ENCODE results near the gene KRT80. TPM values are rescaled to one million over a fixed set of nuclear protein-coding genes. Genes with fewer than 3 reads are reported as not detected.
A peak's percentile ranks its signal among the peaks of the same experiment; 100 is the strongest.

KRT80 gene
- total RNA-seq, 1 experiment from 2014 or later, result 51.5 TPM

DNA sequence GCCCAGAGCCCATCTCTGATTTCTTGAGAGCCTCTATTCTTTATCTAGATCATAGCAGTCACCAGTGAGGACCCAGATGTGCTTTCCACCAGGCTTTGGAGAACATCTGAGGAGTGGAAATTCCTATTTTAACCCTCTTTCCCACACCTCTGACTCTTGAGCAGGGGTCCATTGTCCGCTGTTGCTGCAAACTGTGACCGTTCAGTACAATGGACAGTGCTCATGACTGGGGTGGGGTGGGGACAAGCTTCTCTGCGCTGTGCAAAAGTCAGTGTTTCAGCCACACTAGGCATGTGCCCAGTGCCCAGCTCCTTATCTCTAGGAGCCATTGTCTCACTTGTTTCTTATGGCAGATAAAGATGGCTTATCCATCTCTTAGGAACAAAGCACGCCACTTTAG is 24.3 kb upstream of the KRT80 start:
- TF ChIP-seq, protein P1, sequence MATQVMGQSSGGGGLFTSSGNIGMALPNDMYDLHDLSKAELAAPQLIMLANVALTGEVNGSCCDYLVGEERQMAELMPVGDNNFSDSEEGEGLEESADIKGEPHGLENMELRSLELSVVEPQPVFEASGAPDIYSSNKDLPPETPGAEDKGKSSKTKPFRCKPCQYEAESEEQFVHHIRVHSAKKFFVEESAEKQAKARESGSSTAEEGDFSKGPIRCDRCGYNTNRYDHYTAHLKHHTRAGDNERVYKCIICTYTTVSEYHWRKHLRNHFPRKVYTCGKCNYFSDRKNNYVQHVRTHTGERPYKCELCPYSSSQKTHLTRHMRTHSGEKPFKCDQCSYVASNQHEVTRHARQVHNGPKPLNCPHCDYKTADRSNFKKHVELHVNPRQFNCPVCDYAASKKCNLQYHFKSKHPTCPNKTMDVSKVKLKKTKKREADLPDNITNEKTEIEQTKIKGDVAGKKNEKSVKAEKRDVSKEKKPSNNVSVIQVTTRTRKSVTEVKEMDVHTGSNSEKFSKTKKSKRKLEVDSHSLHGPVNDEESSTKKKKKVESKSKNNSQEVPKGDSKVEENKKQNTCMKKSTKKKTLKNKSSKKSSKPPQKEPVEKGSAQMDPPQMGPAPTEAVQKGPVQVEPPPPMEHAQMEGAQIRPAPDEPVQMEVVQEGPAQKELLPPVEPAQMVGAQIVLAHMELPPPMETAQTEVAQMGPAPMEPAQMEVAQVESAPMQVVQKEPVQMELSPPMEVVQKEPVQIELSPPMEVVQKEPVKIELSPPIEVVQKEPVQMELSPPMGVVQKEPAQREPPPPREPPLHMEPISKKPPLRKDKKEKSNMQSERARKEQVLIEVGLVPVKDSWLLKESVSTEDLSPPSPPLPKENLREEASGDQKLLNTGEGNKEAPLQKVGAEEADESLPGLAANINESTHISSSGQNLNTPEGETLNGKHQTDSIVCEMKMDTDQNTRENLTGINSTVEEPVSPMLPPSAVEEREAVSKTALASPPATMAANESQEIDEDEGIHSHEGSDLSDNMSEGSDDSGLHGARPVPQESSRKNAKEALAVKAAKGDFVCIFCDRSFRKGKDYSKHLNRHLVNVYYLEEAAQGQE (IDR thresholded peaks at IDR 0.05; ENCODE audit: insufficient read depth in 1 of 2, low read depth in 2 of 2, low read length in 1 of 2), result peak; percentile 93
- TF ChIP-seq POLR2AphosphoS5 (IDR thresholded peaks at IDR 0.05; ENCODE audit: low read depth, low read length), result no peak
- ChIA-PET CTCF (interaction anchor here (0.6 to 1.3 kb wide), 3 partner anchors 63 to 701 kb away, joined by 3 to 16 read pairs (median 4); no protein-coding TSS in a partner anchor), POLR2A (no interaction called here)
- intact Hi-C loops (cut with micrococcal nuclease; ENCODE audit: unreplicated experiment) (no loop called here), in situ Hi-C loops (cut with HindIII; ENCODE audit: low pct_unique_long_range_greater_than_20kb, low sequenced_read_pairs) (no loop called here)
- peak overlapping the region; percentile 91 for H3K27ac ChIP-seq (ENCODE audit: low read length)
- H3K27me3 ChIP-seq (ENCODE audit: control insufficient read depth, insufficient read depth, low read length), result no peaks in the 10 kb centered on the region
- H3K9me3 ChIP-seq (ENCODE audit: control insufficient read depth, insufficient read depth, low read depth, low read length), result no peaks in the 10 kb centered on the region
- H3K4me3 ChIP-seq (ENCODE audit: low read depth in 2 of 2, low read length in 2 of 2), result no peak overlapping the region
- ATAC-seq (no peak), DNase-seq (ENCODE audit: low read depth, low spot score) (no peak)
- no peaks in the 10 kb centered on the region for H3K36me3 ChIP-seq (ENCODE audit: control insufficient read depth, insufficient read depth, low read length)
- BruUV-seq (replicated peaks), result no TSS peak
- H3K4me1 ChIP-seq (ENCODE audit: control insufficient read depth, insufficient read depth, low read length), result peaks cover 43% of the 10 kb centered on the region

DNA sequence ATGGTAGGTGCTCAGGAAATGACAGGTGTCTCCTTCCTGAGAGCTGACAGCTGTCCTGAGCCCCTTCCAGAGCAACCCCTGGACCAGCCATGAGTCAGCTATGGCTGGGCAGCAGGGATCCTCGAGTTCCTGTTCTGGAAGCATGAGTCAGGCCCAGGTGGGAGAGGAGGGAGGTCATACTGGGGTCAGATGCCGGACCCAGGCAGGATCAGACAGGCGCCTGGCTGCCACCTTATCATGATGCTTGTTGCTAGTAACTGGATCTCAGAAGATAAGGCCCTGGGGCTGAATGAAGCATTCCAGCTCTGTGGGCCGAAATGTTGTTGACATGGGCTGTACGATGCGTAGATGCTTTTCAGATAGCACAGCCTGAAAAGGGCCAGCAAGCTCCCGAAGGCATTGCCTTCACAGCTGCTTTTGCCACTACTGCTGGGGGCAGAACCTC is 23.8 kb upstream of the KRT80 start:
- Histone ChIP-seq H3K27ac (ENCODE audit: low read length) (peak overlapping the region; percentile 91), H3K4me1 (ENCODE audit: control insufficient read depth, insufficient read depth, low read length) (peaks cover 43% of the 10 kb centered on the region), H3K4me3 (ENCODE audit: low read depth in 2 of 2, low read length in 2 of 2) (no peak overlapping the region), H3K27me3 (ENCODE audit: control insufficient read depth, insufficient read depth, low read length) (no peaks in the 10 kb centered on the region), H3K9me3 (ENCODE audit: control insufficient read depth, insufficient read depth, low read depth, low read length) (no peaks in the 10 kb centered on the region), H3K36me3 (ENCODE audit: control insufficient read depth, insufficient read depth, low read length) (no peaks in the 10 kb centered on the region)
- intact Hi-C loops (cut with micrococcal nuclease; ENCODE audit: unreplicated experiment), result no loop called here
- BruUV-seq (replicated peaks), result no TSS peak
- POLR2A ChIA-PET, result interaction anchor here (0.6 kb wide), 1 partner anchor 109 kb away, joined by 3 read pairs; no protein-coding TSS in a partner anchor
- ATAC-seq (peak; percentile 79), DNase-seq (ENCODE audit: low read depth, low spot score) (peak; percentile 60)
- peak; percentile 37; the same call in 1 of the 2 replicates for TF ChIP-seq TCF7L2 (IDR thresholded peaks at IDR 0.05; ENCODE audit: low read depth, low read length)
- 0 out of 2 replicates have a peak, but pooled peaks have one; percentile 56 for TF ChIP-seq SIN3A (IDR thresholded peaks at IDR 0.05; ENCODE audit: borderline replicate concordance, insufficient read depth, low read depth, low read length)
- peak; percentile 56; the same call in 1 of the 2 replicates for TF ChIP-seq POLR2AphosphoS5 (IDR thresholded peaks at IDR 0.05; ENCODE audit: low read depth, low read length)
- TF ChIP-seq, protein P2, sequence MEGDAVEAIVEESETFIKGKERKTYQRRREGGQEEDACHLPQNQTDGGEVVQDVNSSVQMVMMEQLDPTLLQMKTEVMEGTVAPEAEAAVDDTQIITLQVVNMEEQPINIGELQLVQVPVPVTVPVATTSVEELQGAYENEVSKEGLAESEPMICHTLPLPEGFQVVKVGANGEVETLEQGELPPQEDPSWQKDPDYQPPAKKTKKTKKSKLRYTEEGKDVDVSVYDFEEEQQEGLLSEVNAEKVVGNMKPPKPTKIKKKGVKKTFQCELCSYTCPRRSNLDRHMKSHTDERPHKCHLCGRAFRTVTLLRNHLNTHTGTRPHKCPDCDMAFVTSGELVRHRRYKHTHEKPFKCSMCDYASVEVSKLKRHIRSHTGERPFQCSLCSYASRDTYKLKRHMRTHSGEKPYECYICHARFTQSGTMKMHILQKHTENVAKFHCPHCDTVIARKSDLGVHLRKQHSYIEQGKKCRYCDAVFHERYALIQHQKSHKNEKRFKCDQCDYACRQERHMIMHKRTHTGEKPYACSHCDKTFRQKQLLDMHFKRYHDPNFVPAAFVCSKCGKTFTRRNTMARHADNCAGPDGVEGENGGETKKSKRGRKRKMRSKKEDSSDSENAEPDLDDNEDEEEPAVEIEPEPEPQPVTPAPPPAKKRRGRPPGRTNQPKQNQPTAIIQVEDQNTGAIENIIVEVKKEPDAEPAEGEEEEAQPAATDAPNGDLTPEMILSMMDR (IDR thresholded peaks at IDR 0.05), result no peak
- TF ChIP-seq, protein P1 (IDR thresholded peaks at IDR 0.05; ENCODE audit: insufficient read depth in 1 of 2, low read depth in 2 of 2, low read length in 1 of 2), result peak in 1 of 2 experiments; percentile 12; a peak in 1 of 4 replicates
- in situ Hi-C loops (cut with HindIII; ENCODE audit: low pct_unique_long_range_greater_than_20kb, low sequenced_read_pairs), result no loop called here
- CTCF ChIA-PET, result interaction anchor here (0.6 to 1.3 kb wide), 4 partner anchors 63 to 702 kb away, joined by 3 to 16 read pairs (median 4); no protein-coding TSS in a partner anchor

Data from Panc1 (cell line).